Stimulated activated CD4-positive, alpha-beta T cell treated with anti-CD3 and anti-CD28 coated beads, TNF-alpha, amount 100 ng/mL, for 4 hours (primary cell): ENCODE measurements around the gene STK11IP.

Source experiments
- DNase-seq, 3 experiments: peaks; one replicate each; pipeline ENCODE4 v3.0.0-alpha.2; 2020; ENCODE audit warnings: low read depth in 3 of 3

Gene STK11IP

DNA sequence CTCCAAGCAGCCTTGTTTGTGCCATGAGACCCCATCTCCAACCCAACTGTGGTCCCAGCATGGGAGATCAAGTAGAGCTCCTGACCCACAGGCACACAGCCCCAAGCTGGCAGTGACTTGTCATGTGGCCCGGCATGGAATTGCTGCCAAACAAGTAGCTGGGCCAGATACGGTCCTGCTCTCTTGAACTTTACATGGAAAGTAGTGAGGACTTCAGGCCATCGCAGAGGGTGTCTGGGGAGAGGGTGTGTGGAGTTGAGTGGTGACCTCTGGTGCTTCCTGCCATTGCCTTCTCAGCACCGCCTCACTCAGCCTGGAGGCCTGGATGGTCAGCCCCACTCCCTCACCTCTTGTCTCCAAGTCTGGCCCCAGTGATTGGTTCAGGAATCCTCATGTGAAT, 18.9 kb downstream of the STK11IP start:
- no peak for DNase-seq

DNA sequence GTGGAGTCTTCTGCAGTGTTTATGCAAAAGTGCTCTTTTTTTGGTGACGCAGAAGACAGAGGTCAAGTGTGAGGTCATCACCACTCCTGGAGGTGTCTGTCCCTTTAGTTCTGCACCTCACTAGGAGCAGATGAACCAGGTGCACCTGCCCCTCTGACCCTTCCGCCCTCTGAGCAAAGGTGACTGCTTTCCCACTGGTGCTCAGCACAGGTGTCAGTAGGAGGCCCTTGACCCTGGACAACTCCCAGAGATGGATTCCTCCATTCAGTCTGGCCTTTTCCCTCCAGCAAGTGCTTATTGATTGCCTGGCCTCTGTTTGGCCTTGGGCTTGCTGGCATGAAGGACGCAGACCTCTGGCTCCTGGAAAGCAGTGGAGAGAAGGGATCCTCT, 21.1 kb downstream of the STK11IP start:
- no peak for DNase-seq

DNA sequence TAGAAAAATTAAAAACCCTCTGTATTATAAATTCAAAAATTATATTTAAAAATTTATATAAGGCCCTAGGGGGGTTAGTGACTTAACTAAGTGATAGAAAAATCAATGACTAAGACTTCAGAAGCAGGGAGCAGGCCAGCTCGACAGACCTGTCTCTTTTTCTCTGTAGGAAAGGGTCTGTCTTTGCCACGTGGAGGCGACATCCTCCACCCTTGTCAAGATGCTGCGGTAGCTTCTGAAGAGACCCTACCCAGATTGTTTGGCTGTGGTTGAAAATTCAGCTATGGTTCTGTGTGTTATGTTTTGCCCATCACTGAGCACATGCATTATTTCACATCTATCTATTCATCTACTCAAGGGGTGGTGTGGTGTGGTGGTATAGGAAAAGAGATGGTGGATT, 21.6 kb downstream of the STK11IP start:
- no peak for DNase-seq

DNA sequence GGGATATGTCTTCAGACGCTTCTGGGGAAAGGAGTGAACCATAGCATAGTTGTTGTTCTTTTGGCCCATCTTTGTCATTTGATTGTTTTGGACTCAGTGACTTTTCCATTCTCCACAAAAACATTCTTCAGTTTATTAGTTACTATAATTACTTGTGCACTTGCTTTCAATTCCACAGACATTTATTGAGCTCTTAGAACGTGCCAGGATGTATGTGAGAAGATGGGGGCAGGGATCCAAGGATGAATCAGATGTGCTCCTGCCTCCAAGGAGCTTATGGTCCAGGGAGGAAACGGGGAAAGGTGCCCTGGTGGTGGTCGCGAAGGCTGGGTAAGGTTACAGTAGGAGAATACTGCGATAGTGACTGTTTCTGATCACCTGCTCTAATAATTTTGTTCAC, 22.9 kb downstream of the STK11IP start:
- no peak for DNase-seq

DNA sequence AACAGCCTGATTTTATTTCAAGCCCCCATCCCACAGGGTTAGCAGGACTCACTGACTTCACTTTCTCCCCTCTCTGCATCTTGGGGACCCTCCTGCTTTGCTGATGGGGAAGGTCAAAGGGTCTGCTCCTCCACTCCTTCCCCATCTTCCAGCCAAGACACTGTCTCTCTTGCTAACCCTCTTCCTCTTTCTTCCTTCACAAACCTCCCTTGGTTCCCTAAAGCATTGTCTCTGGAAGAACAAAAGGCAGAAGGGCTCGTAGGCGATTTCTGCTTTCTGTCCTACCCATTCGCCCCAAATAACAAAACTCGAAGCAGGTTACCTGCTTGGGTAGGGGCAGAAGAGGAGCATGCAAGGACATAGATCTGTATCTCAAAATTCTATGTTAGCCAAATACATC, 24.3 kb downstream of the STK11IP start:
- no peak for DNase-seq

DNA sequence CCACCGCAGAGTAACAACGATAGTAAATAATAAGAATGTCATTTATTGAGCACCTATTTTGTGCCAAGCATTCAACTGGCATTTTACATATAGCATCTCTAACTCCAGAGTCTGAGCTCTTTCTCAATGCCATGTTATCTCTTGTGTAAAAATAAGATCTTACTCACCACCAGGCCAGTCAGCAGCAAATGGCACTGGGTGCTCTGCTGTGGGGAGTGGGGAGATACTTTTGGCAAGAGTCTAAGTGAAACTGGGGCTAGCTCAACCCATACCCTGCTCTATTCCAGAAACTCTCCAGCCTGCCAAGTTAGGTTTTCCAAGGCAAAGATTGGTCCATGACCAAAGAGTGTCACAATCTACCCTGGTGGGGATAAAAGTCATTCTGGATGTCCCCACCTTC, 24.8 kb downstream of the STK11IP start:
- no peak for DNase-seq

DNA sequence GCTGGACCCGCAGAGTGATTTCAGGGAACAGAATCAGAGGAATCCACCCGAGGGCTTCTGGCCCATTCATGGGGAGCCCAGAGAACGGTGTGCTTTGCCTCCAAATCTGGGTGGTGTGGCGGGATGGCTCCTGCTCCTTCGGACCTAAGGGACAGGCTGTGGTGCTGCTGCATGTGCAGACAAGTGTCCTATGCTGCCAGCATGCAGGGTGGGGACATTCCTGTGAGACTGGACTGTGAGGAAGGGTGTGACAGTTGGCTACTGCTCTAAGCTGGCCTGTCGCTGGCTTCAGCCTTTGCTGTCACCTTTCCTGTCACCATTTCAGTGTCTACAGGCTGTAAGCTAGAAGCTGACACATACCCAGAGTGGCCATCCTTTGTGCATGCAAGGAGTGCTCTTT, 26.9 kb downstream of the STK11IP start:
- no peak for DNase-seq

DNA sequence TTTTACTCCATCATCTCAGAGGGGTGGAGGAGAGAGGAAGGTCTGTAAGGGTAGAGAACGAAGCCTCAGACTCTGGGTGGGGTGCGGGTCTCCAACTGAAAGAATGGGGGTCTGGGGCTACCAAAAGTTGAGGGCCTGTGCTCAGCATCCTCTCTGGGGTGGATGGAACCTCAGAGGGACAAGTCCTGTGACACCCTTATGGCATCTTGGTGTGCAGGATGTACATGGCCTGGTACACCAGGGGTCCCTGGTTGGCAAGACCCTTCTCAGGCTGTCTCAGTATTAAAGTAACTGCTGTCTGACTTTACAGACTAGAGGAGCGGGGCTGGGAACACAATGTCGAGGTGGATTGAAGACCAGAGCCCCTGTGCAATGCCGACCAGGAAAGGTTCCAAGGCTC, 27.5 kb downstream of the STK11IP start:
- no peak for DNase-seq

DNA sequence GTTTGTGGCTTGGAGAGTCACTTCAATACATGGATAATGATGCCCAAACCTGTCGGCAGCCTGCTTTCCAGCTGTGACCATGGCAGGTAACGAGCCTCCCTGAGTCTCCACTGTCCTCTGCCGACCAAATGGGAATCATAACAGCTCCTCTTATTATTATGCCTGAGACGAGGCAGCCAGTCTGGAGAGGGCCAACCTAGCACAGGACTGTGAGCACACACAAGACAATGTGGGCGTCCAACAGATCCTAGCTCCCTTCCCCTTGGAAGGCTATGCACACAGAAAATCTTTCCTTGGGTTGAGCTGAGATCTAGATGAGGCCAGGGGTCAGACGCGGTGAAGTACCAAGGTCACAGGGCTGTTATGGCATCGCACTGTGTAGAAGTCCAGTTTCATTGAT, 28.9 kb downstream of the STK11IP start:
- no peak for DNase-seq

DNA sequence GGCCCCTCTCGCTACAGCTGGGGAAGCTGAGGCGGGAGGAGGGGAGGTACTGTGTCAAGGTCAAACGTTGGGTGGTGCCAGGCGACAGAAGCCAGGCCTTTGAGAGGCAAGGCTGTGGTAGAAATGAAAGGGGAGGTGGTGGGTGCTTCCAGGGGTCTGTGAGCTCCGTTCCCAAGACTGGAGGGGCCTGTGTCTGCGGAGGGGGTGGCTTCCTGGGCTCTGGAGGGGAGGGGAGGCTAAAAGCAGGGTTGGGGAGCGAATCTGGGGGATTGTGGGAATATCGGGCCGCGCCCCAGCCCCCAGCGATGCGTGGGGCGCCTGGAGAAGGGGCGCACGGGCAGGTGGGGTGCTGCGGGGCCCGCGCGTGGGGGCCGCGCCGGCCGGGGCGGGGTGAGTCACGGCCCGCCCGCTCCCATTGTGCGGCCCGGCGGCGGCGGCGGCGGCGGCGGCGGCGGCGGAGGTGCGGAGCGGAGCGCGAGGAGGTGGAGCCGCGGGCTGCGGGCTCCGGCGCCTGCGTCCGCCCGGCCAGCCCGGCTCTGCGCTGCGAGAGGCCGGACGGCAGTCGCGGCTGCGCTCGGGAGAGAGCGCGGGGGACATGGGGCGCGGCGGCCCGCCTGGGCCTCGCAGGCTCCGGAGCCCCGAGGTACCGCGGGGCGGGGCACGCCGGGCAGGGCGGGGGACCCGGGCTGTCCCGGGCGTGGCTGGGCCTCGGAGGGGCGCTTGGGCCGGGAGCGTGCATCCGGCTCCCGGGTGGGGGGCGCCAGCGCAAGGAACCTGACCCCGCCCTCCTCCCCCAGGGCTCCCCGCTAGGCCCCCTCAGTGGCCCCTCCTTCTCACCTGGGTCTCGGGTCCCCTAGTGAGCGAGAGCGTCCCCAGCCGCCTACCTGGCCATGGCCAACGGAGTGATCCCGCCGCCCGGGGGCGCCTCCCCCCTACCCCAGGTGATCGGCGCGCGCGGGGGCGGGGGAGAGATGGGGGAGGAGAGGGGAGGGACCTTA, 29.7 kb downstream of the STK11IP start, which contains the start of gene SLC4A3:
Gene SLC4A3 (plus strand): TSS at position 528 of the 998 bp plus-strand sequence. CDS start 363 bp downstream, at position 891.
- DNase-seq = no peak

DNA sequence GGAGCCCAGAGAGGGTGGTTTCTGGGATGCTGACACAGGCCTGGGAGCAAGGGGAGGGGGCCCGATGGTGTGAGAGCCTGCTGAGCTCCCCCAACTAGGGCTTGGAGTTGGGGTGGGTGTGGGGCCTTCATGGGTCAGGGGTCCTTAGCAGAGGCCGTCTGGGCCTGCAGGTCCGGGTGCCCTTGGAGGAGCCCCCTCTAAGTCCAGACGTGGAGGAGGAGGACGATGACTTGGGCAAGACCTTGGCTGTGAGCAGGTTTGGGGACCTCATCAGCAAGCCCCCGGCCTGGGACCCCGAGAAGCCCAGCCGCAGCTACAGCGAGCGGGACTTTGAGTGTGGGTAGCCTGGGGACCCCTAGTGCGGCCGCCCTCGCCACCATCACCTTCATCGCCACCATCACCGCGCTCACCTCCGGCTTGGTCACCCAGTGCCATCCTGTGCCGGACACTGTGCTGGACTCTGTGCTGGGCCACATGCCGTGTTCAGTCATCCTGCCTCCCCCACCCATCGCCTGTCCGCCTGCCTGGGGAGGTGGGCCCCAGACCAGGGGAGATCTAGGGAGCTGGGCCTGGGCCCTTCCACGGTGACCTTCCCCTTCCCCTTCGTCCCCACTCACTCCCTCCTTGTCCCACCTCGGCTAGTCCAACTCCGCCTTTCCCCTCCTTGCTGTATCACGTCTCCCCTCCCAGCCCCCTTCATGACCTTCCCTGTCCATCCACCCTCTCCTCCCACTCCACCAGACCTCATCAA, 30.8 kb downstream of the STK11IP start:
- no peak for DNase-seq

DNA sequence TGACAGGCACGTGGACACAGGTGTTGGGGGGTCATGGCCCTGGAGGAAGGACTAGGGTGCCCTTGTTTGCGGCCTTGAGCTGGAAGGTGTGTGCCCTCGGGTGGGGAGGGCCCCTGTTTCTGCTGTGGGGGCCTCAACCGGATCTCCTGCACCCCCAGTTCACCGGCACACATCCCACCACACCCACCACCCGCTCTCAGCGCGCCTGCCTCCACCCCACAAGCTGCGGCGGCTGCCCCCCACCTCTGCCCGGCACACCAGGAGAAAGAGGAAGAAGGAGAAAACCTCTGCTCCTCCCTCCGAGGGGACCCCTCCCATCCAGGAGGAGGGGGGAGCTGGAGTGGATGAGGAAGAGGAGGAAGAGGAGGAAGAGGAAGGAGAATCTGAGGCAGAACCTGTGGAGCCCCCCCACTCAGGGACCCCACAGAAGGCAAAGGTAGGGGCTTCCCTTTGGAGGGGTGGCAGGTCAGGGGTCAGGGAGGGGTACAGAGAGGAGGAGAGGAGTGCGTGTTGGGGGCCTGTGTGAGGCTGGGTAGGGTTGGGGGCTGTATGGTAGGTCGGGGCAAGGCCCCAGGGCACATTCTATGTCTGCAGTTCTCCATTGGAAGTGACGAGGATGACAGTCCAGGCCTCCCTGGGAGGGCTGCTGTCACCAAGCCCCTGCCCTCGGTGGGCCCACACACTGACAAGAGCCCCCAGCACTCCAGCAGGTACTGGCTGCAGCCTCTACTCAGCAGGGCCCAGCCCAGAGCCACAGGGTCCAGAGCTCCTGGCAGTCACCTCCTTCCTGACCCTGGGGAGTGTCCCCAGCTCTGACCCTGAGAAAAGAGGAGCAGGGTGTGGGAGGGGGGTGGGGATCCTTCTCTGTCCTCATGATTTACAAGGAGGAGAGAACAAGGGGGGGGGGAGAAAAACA, 31.6 kb downstream of the STK11IP start:
- no peak for DNase-seq

DNA sequence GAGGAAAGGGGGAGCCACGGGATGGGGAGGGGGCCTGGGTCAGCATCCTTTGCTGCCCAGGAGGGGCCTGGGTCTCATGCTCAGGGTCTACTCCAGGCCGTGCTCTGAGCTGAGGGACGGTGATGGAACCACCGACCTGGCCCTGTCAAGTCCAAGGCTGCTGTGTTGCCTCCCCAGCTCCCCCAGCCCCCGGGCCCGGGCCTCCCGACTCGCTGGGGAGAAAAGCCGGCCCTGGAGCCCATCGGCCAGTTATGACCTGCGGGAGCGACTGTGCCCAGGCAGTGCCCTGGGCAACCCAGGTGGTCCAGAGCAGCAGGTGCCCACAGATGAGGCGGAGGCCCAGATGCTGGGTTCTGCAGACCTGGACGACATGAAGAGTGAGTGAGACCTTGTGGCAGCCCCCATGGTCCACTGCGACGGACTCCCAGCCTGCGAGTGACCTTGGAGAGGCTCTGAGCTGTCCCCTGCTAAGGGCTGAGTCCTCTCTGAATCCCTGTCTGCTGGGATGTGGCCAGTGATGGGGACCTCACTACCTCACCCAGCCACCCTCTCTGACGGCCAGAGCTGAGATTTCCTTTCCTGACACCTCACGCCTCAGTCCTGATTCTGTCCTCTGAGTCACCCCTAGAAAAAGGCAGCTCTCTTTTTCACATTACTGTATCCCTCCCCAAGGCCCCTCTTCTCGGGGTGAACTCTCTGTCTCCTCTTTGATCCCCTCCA, 32.5 kb downstream of the STK11IP start:
- no peak for DNase-seq

DNA sequence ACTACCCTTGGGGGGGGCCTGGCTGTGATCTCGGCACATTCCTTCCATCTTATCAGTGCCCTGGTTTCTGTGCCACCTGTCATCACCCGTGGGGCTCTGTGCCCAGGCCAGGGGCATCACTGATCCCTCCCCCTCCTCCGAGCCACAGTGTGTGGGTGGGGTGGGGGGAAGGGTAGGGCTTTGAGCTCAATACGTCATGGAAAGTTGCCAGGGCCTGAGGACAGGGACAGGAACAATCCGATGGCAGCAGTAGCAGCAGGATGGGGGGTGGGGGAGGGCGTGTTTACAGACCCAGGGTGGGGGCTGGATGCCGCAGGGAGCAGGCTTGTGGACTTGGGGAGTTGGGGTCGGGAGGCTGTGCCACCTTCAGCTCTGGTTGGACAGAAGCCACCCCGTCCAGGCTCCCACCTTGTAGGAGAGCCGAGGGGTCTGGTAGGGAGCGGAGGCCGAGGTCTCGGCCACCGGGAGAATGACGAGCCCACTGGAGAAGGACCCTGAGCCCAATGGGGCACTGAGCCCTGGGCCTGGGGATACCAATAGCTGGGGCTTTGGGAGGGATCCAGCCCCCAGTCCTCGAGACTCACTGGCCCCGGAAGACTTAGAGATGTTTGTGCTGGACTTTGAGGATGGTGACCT, 33.2 kb downstream of the STK11IP start:
- no peak for DNase-seq

DNA sequence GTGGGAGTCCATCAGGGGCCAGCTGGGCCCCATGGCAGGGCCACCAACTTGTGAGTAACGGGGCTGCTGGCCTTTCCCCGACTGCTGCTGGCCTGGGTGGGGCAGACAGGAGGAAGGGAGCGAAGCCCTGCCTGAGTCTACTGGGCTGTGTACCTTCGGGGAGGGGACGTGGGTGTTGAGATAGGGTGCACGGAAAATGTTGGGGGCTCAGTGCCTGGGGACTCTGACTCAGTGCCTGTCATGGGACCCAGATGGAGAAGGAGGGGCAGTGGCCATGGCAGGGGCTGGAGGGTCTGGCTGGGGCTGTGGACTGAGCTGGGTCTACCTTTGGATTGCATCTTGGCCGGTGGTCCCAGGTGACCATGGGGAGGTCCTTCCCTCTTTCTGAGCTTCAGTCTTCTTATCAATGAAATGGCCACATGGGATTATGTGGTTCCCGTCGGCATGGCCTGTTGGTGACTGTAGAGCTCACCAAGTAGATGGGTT, 33.8 kb downstream of the STK11IP start:
- DNase-seq = no peak

DNA sequence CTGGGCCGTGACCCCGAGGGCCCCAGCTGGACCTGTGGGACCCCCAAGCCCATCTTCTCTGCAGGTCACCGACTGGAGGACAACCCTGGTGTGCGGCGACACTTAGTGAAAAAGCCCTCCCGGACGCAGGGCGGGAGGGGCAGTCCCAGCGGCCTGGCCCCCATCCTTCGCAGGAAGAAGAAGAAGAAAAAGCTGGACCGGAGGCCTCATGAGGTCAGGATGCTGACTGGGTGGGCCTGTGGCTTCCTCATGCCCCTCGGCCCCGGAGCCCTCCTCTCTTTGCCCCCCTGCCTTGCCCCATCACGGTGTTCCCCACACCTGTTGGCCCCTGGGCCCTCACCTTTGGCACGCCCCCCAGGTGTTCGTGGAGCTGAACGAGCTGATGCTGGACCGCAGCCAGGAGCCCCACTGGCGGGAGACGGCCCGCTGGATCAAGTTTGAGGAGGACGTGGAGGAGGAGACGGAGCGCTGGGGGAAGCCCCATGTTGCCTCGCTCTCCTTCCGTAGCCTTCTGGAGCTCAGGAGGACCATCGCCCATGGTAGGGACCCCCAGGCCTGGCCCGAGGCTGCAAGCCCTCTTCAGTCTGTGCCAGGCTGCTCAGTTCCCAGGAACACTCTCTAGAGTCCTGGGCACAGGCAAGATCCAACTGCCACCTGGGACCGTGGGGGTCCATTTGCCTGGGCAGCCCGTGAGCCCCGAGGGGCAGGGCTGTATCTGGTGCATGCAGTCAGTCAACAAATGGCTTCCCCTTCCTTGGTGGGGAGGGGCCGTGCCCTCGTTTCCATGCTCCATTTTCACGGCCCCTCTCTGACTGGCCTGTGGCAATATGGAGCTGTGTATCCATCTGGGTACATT, 34.5 kb downstream of the STK11IP start:
- no peak for DNase-seq

DNA sequence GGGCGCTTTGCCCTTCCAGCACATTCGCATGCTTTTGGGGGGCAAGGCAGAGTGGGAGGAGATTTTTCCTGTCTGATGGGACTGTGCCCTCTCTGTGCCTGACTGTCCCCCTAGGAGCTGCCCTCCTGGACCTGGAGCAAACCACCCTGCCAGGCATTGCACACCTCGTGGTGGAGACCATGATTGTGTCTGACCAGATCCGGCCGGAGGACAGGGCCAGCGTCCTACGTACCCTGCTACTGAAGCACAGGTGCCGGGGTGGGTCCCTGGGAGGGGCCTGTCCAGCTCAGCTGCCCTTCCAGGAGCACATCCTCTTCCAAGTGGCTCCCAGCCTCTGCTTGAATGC, 35.1 kb downstream of the STK11IP start:
- no peak for DNase-seq

DNA sequence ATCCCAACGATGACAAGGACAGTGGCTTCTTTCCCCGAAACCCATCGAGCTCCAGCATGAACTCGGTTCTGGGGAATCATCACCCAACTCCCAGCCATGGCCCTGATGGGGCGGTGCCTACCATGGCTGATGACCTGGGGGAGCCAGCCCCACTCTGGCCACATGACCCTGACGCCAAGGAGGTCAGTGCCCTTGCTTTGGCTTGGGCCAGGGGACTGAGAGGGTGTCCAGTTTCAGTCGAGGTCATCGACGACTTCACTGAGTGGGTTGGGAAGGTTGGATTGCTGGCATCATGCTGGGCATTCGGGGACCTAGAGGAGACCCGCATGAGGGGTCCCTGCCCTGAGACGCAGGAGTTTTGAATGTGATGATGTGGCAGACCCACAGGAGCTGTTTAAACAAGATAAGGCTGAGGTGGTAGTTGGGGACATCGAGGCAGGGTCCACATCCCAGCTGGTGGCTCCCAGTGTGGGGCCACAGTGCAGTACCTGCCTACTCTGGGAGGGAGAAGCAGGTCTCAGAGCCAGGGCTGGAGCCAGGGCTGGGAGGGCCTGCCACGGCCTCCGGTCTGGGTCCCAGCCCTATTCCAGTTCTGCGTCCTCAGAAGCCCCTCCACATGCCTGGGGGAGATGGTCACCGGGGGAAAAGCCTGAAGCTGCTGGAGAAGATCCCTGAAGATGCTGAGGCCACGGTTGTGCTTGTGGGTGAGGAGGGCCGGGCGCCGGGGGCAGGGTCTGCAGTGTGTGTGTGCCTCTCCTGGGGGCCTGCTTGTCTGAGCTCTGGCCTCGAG, 35.8 kb downstream of the STK11IP start:
- no peak for DNase-seq
